ENCODE results near the gene C3orf80. TPM values are rescaled to one million over a fixed set of nuclear protein-coding genes. Genes with fewer than 3 reads are reported as not detected.
A peak's percentile ranks its signal among the peaks of the same experiment; 100 is the strongest.

C3orf80 gene
- total RNA-seq, 1 experiment from 2014 or later: not detected

DNA sequence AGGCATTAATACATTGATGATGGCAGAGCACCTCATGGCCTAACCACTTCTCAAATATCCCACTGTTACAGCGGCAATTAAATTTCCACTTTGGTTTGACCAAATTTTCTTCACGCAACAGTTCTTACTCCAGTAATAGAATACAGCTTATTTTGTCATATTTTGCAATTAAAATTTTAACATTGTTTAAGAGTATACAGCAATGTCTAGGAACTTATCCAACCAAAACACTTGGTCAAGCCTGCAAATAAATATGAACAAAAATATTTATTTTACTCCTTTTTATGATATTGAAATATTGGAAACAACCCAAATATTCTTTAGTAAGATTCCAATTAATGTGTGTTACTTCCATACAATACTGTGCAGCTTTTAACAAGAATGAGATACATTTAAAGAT lies 45.3 kb upstream of the C3orf80 start:
- no TSS peak for BruUV-seq (replicated peaks)
- peaks cover 40% of the 10 kb centered on the region for H3K4me1 ChIP-seq (ENCODE audit: insufficient read depth, low read length, poor library complexity, severe bottlenecking)
- H3K4me3 ChIP-seq (ENCODE audit: low read depth, low read length, poor library complexity, severe bottlenecking): no peak overlapping the region
- CTCF ChIA-PET: no interaction called here
- TF ChIP-seq, protein P1, sequence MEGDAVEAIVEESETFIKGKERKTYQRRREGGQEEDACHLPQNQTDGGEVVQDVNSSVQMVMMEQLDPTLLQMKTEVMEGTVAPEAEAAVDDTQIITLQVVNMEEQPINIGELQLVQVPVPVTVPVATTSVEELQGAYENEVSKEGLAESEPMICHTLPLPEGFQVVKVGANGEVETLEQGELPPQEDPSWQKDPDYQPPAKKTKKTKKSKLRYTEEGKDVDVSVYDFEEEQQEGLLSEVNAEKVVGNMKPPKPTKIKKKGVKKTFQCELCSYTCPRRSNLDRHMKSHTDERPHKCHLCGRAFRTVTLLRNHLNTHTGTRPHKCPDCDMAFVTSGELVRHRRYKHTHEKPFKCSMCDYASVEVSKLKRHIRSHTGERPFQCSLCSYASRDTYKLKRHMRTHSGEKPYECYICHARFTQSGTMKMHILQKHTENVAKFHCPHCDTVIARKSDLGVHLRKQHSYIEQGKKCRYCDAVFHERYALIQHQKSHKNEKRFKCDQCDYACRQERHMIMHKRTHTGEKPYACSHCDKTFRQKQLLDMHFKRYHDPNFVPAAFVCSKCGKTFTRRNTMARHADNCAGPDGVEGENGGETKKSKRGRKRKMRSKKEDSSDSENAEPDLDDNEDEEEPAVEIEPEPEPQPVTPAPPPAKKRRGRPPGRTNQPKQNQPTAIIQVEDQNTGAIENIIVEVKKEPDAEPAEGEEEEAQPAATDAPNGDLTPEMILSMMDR (conservative IDR thresholded peaks at IDR 0.05; ENCODE audit: low read depth, low read length): no peak
- no peak for TF ChIP-seq EZH2 (IDR thresholded peaks at IDR 0.05; ENCODE audit: borderline replicate concordance, low read depth, low read length, poor library complexity, severe bottlenecking)
- no peaks in the 10 kb centered on the region for H3K36me3 ChIP-seq (ENCODE audit: insufficient read depth, low read length, poor library complexity, severe bottlenecking)
- DNase-seq (ENCODE audit: low spot score): no peak
- POLR2A ChIA-PET (ENCODE audit: low non-redundant PET): no interaction called here
- H3K27ac ChIP-seq (ENCODE audit: low read depth, low read length, poor library complexity, severe bottlenecking): peak overlapping the region; percentile 49
- H3K27me3 ChIP-seq (replicated peaks; ENCODE audit: insufficient read depth, low read depth, low read length, poor library complexity): no peaks in the 10 kb centered on the region
- H3K9me3 ChIP-seq (ENCODE audit: low read depth, low read length, poor library complexity, severe bottlenecking): no peaks in the 10 kb centered on the region
- intact Hi-C loops (cut with micrococcal nuclease; ENCODE audit: unreplicated experiment): no loop called here

DNA sequence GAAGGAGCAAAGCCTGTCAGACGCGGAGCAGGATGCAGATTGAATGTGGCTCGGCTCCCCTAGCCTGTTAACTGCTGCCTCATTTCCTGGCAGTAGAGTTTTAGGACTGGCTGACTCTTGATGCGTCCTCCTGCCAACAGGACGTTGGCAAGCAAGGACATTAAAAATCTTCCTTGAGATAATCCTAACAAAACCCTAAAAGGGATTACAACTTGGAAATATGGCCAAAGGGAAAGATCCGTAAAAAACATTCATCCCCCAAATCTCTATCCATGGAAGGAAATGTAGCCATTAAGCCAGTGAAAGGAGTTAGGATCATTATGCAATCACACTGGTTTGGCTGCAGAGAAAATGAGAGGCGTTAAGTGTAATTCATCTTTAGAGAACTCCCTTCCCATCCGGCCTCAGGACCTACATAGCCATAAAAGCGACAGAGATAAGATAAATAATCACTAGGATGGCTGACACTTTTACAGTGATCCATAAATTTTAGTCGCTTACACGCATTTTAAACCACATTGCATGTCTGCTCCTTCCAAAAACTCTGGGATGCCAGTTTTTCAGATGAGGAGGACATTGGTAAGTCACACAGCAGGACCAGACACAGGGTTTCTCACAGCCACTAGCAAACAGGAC lies 44.5 kb upstream of the C3orf80 start:
- Histone ChIP-seq H3K4me3 (ENCODE audit: low read depth, low read length, poor library complexity, severe bottlenecking) (no peak overlapping the region), H3K36me3 (ENCODE audit: insufficient read depth, low read length, poor library complexity, severe bottlenecking) (no peaks in the 10 kb centered on the region), H3K27ac (ENCODE audit: low read depth, low read length, poor library complexity, severe bottlenecking) (peak overlapping the region; percentile 49), H3K27me3 (replicated peaks; ENCODE audit: insufficient read depth, low read depth, low read length, poor library complexity) (no peaks in the 10 kb centered on the region), H3K9me3 (ENCODE audit: low read depth, low read length, poor library complexity, severe bottlenecking) (no peaks in the 10 kb centered on the region), H3K4me1 (ENCODE audit: insufficient read depth, low read length, poor library complexity, severe bottlenecking) (peaks cover 44% of the 10 kb centered on the region)
- CTCF ChIA-PET: no interaction called here
- BruUV-seq (replicated peaks): no TSS peak
- POLR2A ChIA-PET (ENCODE audit: low non-redundant PET): no interaction called here
- peak; percentile 90 for DNase-seq (ENCODE audit: low spot score)
- TF ChIP-seq EZH2 (IDR thresholded peaks at IDR 0.05; ENCODE audit: borderline replicate concordance, low read depth, low read length, poor library complexity, severe bottlenecking): no peak
- TF ChIP-seq, protein P1 (conservative IDR thresholded peaks at IDR 0.05; ENCODE audit: low read depth, low read length): no peak
- intact Hi-C loops (cut with micrococcal nuclease; ENCODE audit: unreplicated experiment): no loop called here

DNA sequence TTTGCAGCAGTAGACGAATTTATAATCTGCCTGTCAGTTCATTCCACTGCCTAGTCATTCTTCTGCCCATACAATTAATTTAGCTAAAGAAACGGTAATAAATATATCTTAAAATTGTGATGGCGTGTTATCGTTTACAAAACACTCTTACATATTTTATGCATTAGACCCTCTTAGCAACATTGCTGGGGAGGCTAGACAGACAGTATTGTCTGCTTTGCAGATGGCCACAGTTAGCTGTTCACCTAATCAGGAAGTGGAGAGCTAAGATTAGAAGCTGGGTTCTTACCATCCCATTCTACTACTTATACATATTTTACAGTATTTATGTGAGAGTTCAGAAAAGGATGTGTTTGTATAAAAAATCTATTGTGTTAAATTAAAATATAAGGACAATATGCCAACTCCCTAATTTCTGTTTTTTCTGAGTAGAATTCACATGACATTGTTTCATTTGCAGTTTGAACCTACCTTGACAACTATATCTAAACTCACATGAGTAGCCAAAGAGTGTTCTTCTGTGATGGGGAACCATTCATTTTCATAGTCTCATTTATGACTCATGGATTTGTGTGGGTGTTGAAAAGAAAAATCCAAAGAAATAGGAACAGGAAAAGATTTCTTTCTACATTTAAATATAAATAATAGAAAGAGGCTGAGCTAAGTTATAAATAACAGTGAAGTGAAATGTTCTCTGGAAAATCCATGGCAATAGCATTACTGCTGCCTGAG lies 41.7 kb upstream of the C3orf80 start:
- no TSS peak for BruUV-seq (replicated peaks)
- DNase-seq (ENCODE audit: low spot score): peak; percentile 45
- H3K9me3 ChIP-seq (ENCODE audit: low read depth, low read length, poor library complexity, severe bottlenecking): no peaks in the 10 kb centered on the region
- CTCF ChIA-PET: no interaction called here
- H3K4me3 ChIP-seq (ENCODE audit: low read depth, low read length, poor library complexity, severe bottlenecking): no peak overlapping the region
- H3K4me1 ChIP-seq (ENCODE audit: insufficient read depth, low read length, poor library complexity, severe bottlenecking): peaks cover 44% of the 10 kb centered on the region
- H3K27ac ChIP-seq (ENCODE audit: low read depth, low read length, poor library complexity, severe bottlenecking): peak overlapping the region; percentile 6
- no peaks in the 10 kb centered on the region for H3K36me3 ChIP-seq (ENCODE audit: insufficient read depth, low read length, poor library complexity, severe bottlenecking)
- POLR2A ChIA-PET (ENCODE audit: low non-redundant PET): no interaction called here
- H3K27me3 ChIP-seq (replicated peaks; ENCODE audit: insufficient read depth, low read depth, low read length, poor library complexity): no peaks in the 10 kb centered on the region
- no peak for TF ChIP-seq EZH2 (IDR thresholded peaks at IDR 0.05; ENCODE audit: borderline replicate concordance, low read depth, low read length, poor library complexity, severe bottlenecking)
- TF ChIP-seq, protein P1 (conservative IDR thresholded peaks at IDR 0.05; ENCODE audit: low read depth, low read length): no peak
- intact Hi-C loops (cut with micrococcal nuclease; ENCODE audit: unreplicated experiment): no loop called here
